ENCODE measurements around the gene GAS7. TPM values are rescaled to one million over a fixed set of nuclear protein-coding genes. Genes with fewer than 3 reads are reported as not detected.

GAS7 gene
- total and polyA plus RNA-seq, 8 donors, result 30.4 to 83.4 (median 40.1) TPM

GRCh38 chr17:10196941-10197340, 1.5 kb downstream of the GAS7 start:
- Histone ChIP-seq H3K9me3 (peaks cover 0 to 21% of the 10 kb centered on the region in 2 donors), H3K36me3 (no peaks in the 10 kb centered on the region), H3K27ac (no peak overlapping the region), H3K27me3 (peaks cover 15 to 55% of the 10 kb centered on the region in 2 donors), H3K4me1 (peaks cover 2 to 27% of the 10 kb centered on the region in 2 donors), H3K4me3 (peak overlapping the region; percentile 48 to 66)
- no peak for DNase-seq
- no peak for ATAC-seq
- no peak for TF ChIP-seq CTCF (IDR thresholded peaks at IDR 0.05)
- intact Hi-C loops (cut with DNase I), result loop anchor here in 1 of 2 donors (10.0 kb wide), 1 partner anchor 72 kb away; no protein-coding TSS in a partner anchor

GRCh38 chr17:10196384-10196895, 2.0 kb downstream of the GAS7 start:
- H3K36me3 ChIP-seq, result no peaks in the 10 kb centered on the region
- TF ChIP-seq CTCF (IDR thresholded peaks at IDR 0.05), result no peak
- H3K27me3 ChIP-seq, result peaks cover 15 to 55% of the 10 kb centered on the region in 2 donors
- intact Hi-C loops (cut with DNase I), result loop anchor here in 1 of 2 donors (10.0 kb wide), 1 partner anchor 72 kb away; no protein-coding TSS in a partner anchor
- H3K9me3 ChIP-seq, result peaks cover 0 to 21% of the 10 kb centered on the region in 2 donors
- H3K4me3 ChIP-seq, result peak overlapping the region; percentile 48 to 66
- no peak overlapping the region for H3K27ac ChIP-seq
- ATAC-seq (no peak), DNase-seq (no peak)
- peaks cover 2 to 27% of the 10 kb centered on the region in 2 donors for H3K4me1 ChIP-seq

- Histone ChIP-seq H3K27ac (no peak overlapping the region), H3K4me3 (no peak overlapping the region), H3K4me1 (peaks cover 2 to 27% of the 10 kb centered on the region in 2 donors), H3K36me3 (no peaks in the 10 kb centered on the region), H3K27me3 (peaks cover 15 to 44% of the 10 kb centered on the region in 2 donors), H3K9me3 (peaks cover 0 to 21% of the 10 kb centered on the region in 2 donors)
- no peak for TF ChIP-seq CTCF (IDR thresholded peaks at IDR 0.05)
- no peak for DNase-seq
- no peak for ATAC-seq
- intact Hi-C loops (cut with DNase I), result loop anchor here in 1 of 2 donors (10.0 kb wide), 1 partner anchor 70 kb away; no protein-coding TSS in a partner anchor
Measured at GRCh38 chr17:10195090-10195805, 3.2 kb downstream of the GAS7 start.

- Histone ChIP-seq H3K4me3 (no peak overlapping the region), H3K27me3 (peaks cover 11 to 29% of the 10 kb centered on the region in 2 donors), H3K9me3 (peaks cover 0 to 21% of the 10 kb centered on the region in 2 donors), H3K4me1 (peaks cover 0 to 18% of the 10 kb centered on the region in 2 donors), H3K36me3 (no peaks in the 10 kb centered on the region), H3K27ac (no peak overlapping the region)
- ATAC-seq (no peak), DNase-seq (no peak)
- intact Hi-C loops (cut with DNase I), result loop anchor here in 1 of 2 donors (10.0 kb wide), 1 partner anchor 69 kb away; no protein-coding TSS in a partner anchor
- TF ChIP-seq CTCF (IDR thresholded peaks at IDR 0.05), result no peak
Measured at GRCh38 chr17:10193632-10194031, 4.8 kb downstream of the GAS7 start.

- H3K36me3 ChIP-seq, result no peaks in the 10 kb centered on the region
- peaks cover 0 to 13% of the 10 kb centered on the region in 2 donors for H3K4me1 ChIP-seq
- no peak overlapping the region for H3K4me3 ChIP-seq
- TF ChIP-seq CTCF (IDR thresholded peaks at IDR 0.05), result no peak
- peaks cover 7 to 23% of the 10 kb centered on the region in 2 donors for H3K27me3 ChIP-seq
- peaks cover 0 to 21% of the 10 kb centered on the region in 2 donors for H3K9me3 ChIP-seq
- DNase-seq (no peak), ATAC-seq (peak; percentile 61)
- intact Hi-C loops (cut with DNase I), result loop anchor here in 1 of 2 donors (10.0 kb wide), 1 partner anchor 68 kb away; no protein-coding TSS in a partner anchor
- no peak overlapping the region for H3K27ac ChIP-seq
Measured at GRCh38 chr17:10192972-10193371, 5.4 kb downstream of the GAS7 start.
